Measurements from ENCODE around the gene SKP1. TPM values are rescaled to one million over a fixed set of nuclear protein-coding genes. Genes with fewer than 3 reads are reported as not detected.

Gene SKP1
- 100 to 1,000 TPM; 343 to 391 TPM for total RNA-seq

DNA sequence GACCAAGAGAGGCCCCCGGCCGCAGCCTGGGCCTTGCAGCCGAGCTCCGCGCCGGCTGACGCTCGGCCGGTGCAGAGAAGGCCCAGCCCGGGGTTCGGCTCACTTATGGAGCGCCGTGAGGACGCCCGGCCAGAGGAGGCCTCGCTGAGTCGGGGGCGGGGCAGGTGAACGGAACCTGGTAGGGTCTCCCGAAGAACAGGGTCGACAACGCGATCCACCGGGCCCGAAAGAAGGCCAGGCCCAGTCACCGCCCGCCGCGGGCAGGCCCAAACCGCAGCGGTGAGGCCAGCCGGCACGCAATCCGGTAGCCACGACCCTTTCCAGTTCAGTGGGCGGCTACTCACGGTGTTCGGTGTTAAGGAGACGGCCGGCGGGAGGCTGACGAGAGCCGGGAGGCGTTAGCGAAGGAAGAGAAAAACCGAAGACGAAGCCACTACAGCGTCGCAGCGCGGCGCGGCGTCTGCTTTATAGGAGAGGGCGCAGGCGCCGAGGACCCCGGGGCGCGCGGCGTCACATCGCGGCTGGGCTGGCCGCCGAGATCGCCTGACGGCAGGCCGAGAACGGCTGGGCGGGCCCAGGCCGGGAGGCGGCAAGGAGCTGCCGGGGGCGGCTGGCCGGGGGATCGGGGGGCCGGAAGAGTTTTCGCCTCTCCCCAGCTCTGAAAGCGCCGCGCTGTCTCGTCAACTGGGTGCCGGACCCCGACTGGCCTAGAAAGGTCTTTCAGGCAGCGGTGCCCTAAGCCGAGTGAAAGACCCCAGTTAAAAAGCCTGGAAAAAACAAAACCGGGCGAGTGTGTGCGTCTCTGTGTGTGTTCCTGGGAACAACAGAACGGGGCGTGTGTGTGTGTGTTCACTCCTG lies at the start of gene SKP1:
TSS of gene SKP1 (minus strand) at position 440 of the 858 bp plus-strand sequence. CDS start 2,928 bp downstream, outside the sequence.
- Histone ChIP-seq H3K27ac (peak within 1 kb of the TSS; percentile 99), H3K36me3 (no peaks in the 10 kb centered on the region), H3K4me1 (replicated peaks) (peaks cover 7% of the 10 kb centered on the region), H3K27me3 (replicated peaks; ENCODE audit: insufficient read depth) (no peaks in the 10 kb centered on the region), H3K9me3 (no peaks in the 10 kb centered on the region), H3K4me3 (peak within 1 kb of the TSS; percentile 95 to 97)
- peak; percentile 77 for DNase-seq (ENCODE audit: low spot score)
- WGBS, result under 1% methylated on average over 86 of the region's 92 CpGs
- intact Hi-C loops (cut with DNase I), result loop anchor here (2.0 to 10.0 kb wide), 3 partner anchors 50 to 398 kb away; partner anchors contain the start of genes PPP2CA and UBE2B
- TF ChIP-seq, protein P1, sequence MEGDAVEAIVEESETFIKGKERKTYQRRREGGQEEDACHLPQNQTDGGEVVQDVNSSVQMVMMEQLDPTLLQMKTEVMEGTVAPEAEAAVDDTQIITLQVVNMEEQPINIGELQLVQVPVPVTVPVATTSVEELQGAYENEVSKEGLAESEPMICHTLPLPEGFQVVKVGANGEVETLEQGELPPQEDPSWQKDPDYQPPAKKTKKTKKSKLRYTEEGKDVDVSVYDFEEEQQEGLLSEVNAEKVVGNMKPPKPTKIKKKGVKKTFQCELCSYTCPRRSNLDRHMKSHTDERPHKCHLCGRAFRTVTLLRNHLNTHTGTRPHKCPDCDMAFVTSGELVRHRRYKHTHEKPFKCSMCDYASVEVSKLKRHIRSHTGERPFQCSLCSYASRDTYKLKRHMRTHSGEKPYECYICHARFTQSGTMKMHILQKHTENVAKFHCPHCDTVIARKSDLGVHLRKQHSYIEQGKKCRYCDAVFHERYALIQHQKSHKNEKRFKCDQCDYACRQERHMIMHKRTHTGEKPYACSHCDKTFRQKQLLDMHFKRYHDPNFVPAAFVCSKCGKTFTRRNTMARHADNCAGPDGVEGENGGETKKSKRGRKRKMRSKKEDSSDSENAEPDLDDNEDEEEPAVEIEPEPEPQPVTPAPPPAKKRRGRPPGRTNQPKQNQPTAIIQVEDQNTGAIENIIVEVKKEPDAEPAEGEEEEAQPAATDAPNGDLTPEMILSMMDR (IDR thresholded peaks at IDR 0.05), result peak in 1 of 4 experiments; percentile 31
- TF ChIP-seq POLR2AphosphoS5 (IDR thresholded peaks at IDR 0.05) (peak; percentile 85), POLR2A (IDR thresholded peaks at IDR 0.05) (peak; percentile 94)

DNA sequence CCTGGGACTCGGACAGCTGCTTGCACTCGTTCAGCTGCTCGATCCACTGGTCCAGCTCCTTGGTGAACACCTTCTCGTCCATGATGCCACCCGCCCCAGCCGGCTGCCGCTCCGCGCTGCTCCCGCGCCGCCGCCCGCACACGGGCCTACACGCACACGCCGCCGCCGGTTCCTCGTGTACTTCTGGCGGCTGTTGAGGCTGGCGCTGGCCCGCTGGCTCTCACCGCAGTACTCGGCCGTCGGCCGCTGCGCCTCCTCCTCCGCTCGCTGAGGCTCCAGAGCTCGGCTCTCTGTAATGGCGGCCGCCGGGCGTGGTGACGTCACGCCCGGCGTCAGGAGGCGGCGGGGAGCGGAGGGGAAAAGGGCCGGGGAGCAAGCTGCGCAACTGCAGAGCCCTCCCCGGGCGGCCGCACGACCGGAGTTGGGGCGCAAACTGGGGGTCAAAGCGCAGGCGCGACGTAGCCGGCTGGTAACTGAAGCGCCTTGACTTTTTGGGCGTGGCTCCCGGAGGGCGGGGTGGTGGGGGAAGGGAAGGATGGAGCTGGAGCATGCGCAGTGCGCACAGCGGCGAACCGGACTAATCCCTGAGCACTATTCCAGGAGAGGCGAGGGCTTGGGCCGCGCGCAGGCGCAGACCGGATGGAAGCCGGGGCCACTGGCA lies 49.2 kb upstream of the SKP1 start, which contains the start of gene PPP2CA:
TSS of gene PPP2CA (minus strand) at position 294 of the 661 bp plus-strand sequence. CDS start at position 82, 212 bp downstream.
- Histone ChIP-seq H3K4me3 (peak within 1 kb of the TSS; percentile 85 to 100), H3K27me3 (replicated peaks; ENCODE audit: insufficient read depth) (no peaks in the 10 kb centered on the region), H3K4me1 (replicated peaks) (peaks cover 6% of the 10 kb centered on the region), H3K36me3 (no peaks in the 10 kb centered on the region), H3K27ac (peak within 1 kb of the TSS; percentile 99 to 100), H3K9me3 (no peaks in the 10 kb centered on the region)
- under 1% methylated on average over 35 of the region's 73 CpGs for WGBS
- DNase-seq (ENCODE audit: low spot score), result peak; percentile 98
- intact Hi-C loops (cut with DNase I), result loop anchor here (2.0 to 10.0 kb wide), 3 partner anchors 49 to 299 kb away; partner anchors contain the start of genes CDKL3, JADE2 and SKP1
- peak; percentile 94 for TF ChIP-seq POLR2AphosphoS5 (IDR thresholded peaks at IDR 0.05)
- TF ChIP-seq POLR2A (IDR thresholded peaks at IDR 0.05), result peak; percentile 64
- TF ChIP-seq, protein P1 (IDR thresholded peaks at IDR 0.05), result no peak

DNA sequence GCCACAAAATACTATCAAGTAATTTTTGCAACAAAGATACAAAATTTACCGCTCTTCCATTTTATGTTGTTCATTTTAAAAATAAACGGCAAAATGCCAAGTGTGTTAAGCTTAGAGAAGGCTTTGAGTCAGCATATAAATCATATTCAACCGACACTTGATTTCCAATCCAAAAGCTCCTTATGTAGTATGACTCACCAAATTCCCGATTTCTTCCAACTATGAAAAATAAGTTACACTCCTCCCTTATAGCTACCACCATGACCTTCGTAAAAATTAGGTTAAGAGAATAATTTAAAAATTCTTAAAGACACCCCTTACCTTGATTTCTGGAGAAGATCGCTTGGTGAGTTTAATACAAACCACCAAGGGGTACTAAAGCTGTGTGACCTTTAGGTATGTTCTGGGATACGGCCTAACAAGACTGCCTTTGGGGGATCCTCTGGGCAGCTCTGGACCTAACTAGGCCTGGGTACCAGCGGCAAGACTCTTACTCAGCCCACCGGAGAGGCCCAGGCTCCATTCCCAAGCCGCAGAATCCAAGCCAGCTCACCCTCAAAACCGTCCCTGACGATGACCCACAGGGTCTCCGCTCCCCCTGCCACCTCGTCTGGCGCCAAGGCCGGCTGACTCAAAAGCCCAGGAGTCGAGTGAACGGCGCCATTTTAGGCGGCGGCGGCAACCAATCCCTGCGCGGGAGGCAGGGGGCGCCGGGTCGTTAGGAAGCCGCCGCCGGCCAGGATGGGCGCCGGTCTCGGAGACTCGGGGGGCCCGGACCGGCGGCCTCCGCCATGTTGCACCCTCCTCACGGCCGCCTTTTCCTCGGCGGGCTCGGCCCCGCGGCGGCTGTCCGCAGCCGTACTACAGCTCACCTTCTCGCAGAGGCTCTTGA lies 48.4 kb upstream of the SKP1 start:
- WGBS, result under 1% methylated on average over 27 of the region's 49 CpGs

More for the DNA sequence above, 48.4 kb upstream of the SKP1 start:
- Histone ChIP-seq H3K36me3 (no peaks in the 10 kb centered on the region), H3K4me1 (replicated peaks) (peaks cover 6% of the 10 kb centered on the region), H3K27me3 (replicated peaks; ENCODE audit: insufficient read depth) (no peaks in the 10 kb centered on the region), H3K9me3 (no peaks in the 10 kb centered on the region), H3K4me3 (peak overlapping the region; percentile 85 to 100), H3K27ac (peak overlapping the region; percentile 99 to 100)
- intact Hi-C loops (cut with DNase I), result loop anchor here (10.0 kb wide), 1 partner anchor 300 kb away; the partner anchor contains the start of gene JADE2
- DNase-seq (ENCODE audit: low spot score), result peak; percentile 49
- TF ChIP-seq, protein P1 (IDR thresholded peaks at IDR 0.05), result peak in 3 of 4 experiments; percentile 21 to 51 (median 40)
- TF ChIP-seq POLR2AphosphoS5 (IDR thresholded peaks at IDR 0.05) (no peak), POLR2A (IDR thresholded peaks at IDR 0.05) (no peak)
